Mucosa of rectum (tissue), 2 donors: ENCODE data around the gene ARSB.

Source experiments
- H3K27ac ChIP-seq, 2 donors: one replicate each; pipeline ENCODE4 v1.7.0; 2013; ENCODE audit warnings: inconsistent platforms in 2 of 2, low read depth in 2 of 2, low read length in 2 of 2
- H3K27me3 ChIP-seq, 2 donors: one replicate each; pipeline ENCODE4 v1.7.0; 2013; ENCODE audit warnings: low read length in 2 of 2; ENCODE audit not compliant: control insufficient read depth in 2 of 2, insufficient read depth in 2 of 2
- H3K36me3 ChIP-seq, 2 donors: one replicate each; pipeline ENCODE4 v1.7.0; 2013; ENCODE audit warnings: low read length in 2 of 2; ENCODE audit not compliant: control insufficient read depth in 2 of 2, insufficient read depth in 2 of 2
- H3K4me1 ChIP-seq, 2 donors: one replicate each; pipeline ENCODE4 v1.7.0; 2013; ENCODE audit warnings: low read length in 2 of 2, mild to moderate bottlenecking in 1 of 2; ENCODE audit not compliant: control insufficient read depth in 2 of 2, insufficient read depth in 2 of 2
- H3K4me3 ChIP-seq, 2 donors: one replicate each; pipeline ENCODE4 v1.7.0; 2013; ENCODE audit warnings: low read length in 2 of 2
- H3K9ac ChIP-seq, 2 donors: one replicate each; pipeline ENCODE4 v1.7.0; 2013; ENCODE audit warnings: low read length in 2 of 2, low read depth in 1 of 2, mild to moderate bottlenecking in 1 of 2
- H3K9me3 ChIP-seq, 2 donors: one replicate each; pipeline ENCODE4 v1.7.0; 2013; ENCODE audit warnings: low read length in 2 of 2; ENCODE audit not compliant: control insufficient read depth in 2 of 2
- donor health status: healthy.
- donor health status: Normal muscosa, but diverticular disease.

The ARSB gene

GRCh38 chr5:78985116-78985724 lies at the start of gene ARSB:
ARSB (minus strand) TSS chr5:78985310; CDS start chr5:78985248, 62 bp downstream.
- Histone ChIP-seq H3K4me1 (peaks cover 15 to 16% of the 10 kb centered on the region in 2 donors), H3K27me3 (no peaks in the 10 kb centered on the region), H3K9ac (peak within 1 kb of the TSS; percentile 80 to 86), H3K27ac (peak within 1 kb of the TSS; percentile 93 to 96), H3K36me3 (no peaks in the 10 kb centered on the region), H3K4me3 (peak within 1 kb of the TSS; percentile 80 to 89), H3K9me3 (no peaks in the 10 kb centered on the region)

DNA sequence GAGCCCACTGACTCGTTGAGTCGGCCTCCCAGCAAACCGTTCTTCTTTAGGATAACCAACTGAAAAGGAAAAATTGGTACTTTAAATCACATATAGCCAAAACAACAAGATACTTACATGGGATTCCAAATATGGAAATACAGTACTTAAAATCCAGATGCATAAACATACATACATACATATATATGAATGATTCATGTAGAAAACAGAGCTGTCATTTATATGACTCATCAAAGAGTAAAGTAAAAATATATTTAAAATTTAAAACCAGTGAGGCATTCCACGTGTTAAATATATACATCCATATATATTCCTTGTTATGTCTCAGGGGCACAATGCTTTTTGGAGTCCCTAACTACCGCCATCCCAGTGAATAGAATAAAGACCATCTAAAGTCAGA lies 47.7 kb upstream of the ARSB start:
- Histone ChIP-seq H3K4me3 (no peak overlapping the region), H3K9ac (no peak overlapping the region), H3K9me3 (no peaks in the 10 kb centered on the region), H3K27me3 (no peaks in the 10 kb centered on the region), H3K27ac (no peak overlapping the region), H3K36me3 (no peaks in the 10 kb centered on the region), H3K4me1 (no peaks in the 10 kb centered on the region)

GRCh38 chr5:79032031-79032695 lies 47.1 kb upstream of the ARSB start:
- H3K4me3 ChIP-seq, result no peak overlapping the region
- H3K36me3 ChIP-seq, result no peaks in the 10 kb centered on the region
- H3K27me3 ChIP-seq, result peaks cover 0 to 2% of the 10 kb centered on the region in 2 donors
- H3K9ac ChIP-seq, result no peak overlapping the region
- H3K27ac ChIP-seq, result no peak overlapping the region
- H3K4me1 ChIP-seq, result no peaks in the 10 kb centered on the region
- H3K9me3 ChIP-seq, result no peaks in the 10 kb centered on the region

DNA sequence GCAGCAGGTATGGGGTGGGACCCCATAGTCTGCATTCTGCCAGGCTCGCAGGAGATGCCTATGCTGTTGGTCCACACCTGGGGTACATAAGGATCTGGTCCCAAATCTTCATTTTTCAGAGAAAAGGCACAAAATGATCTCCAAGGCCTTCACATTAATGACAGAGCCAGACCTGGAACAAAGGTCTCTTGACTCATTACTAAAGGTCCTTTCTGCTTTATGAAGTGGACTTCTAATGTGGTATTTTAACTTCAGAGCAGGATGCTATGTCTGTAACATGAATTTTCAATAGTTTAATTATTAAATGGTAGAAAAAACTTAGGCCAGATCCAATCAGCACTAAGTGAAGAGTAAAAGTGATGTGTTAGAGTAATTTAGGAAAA lies 46.4 kb upstream of the ARSB start:
- H3K27ac ChIP-seq, result no peak overlapping the region
- H3K9me3 ChIP-seq, result no peaks in the 10 kb centered on the region
- no peak overlapping the region for H3K9ac ChIP-seq
- H3K36me3 ChIP-seq, result no peaks in the 10 kb centered on the region
- H3K4me3 ChIP-seq, result no peak overlapping the region
- peaks cover 0 to 2% of the 10 kb centered on the region in 2 donors for H3K27me3 ChIP-seq
- H3K4me1 ChIP-seq, result no peaks in the 10 kb centered on the region

GRCh38 chr5:79030663-79031484 lies 45.8 kb upstream of the ARSB start:
- Histone ChIP-seq H3K9me3 (no peaks in the 10 kb centered on the region), H3K27ac (no peak overlapping the region), H3K4me1 (no peaks in the 10 kb centered on the region), H3K9ac (no peak overlapping the region), H3K4me3 (no peak overlapping the region), H3K36me3 (no peaks in the 10 kb centered on the region), H3K27me3 (peaks cover 0 to 2% of the 10 kb centered on the region in 2 donors)

- peaks cover 0 to 7% of the 10 kb centered on the region in 2 donors for H3K4me1 ChIP-seq
- peaks cover 0 to 2% of the 10 kb centered on the region in 2 donors for H3K27me3 ChIP-seq
- H3K9ac ChIP-seq, result no peak overlapping the region
- no peak overlapping the region for H3K27ac ChIP-seq
- peak overlapping the region; percentile 46 to 47 for H3K4me3 ChIP-seq
- H3K36me3 ChIP-seq, result no peaks in the 10 kb centered on the region
- no peaks in the 10 kb centered on the region for H3K9me3 ChIP-seq
These were observed 40.0 kb upstream of the ARSB start for GRCh38 chr5:79025054-79025472.

GRCh38 chr5:79023947-79024346 lies 38.8 kb upstream of the ARSB start:
- no peaks in the 10 kb centered on the region for H3K9me3 ChIP-seq
- no peak overlapping the region for H3K27ac ChIP-seq
- H3K9ac ChIP-seq, result no peak overlapping the region
- peaks cover 0 to 7% of the 10 kb centered on the region in 2 donors for H3K4me1 ChIP-seq
- H3K36me3 ChIP-seq, result no peaks in the 10 kb centered on the region
- no peak overlapping the region for H3K4me3 ChIP-seq
- peaks cover 0 to 2% of the 10 kb centered on the region in 2 donors for H3K27me3 ChIP-seq

DNA sequence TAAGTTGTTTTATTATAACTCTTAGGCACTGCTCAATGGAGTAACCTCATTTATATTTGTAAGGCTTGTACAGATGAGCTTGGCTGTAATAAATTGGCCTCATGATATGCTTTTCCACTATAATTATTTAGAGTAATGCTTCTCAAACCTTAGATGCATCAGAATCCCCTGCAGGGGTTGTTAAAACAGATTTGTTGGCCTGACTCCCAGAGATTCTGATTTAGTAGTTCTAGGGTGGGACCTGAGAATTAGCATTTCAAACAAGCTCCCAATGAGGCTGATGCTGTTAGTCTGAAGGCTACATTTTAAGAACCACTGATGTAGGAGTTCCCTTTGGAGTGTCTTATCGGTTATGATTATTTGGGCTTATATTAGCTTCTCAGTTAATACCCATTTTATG lies 38.2 kb upstream of the ARSB start:
- Histone ChIP-seq H3K27me3 (peaks cover 0 to 2% of the 10 kb centered on the region in 2 donors), H3K9ac (no peak overlapping the region), H3K4me1 (peaks cover 0 to 7% of the 10 kb centered on the region in 2 donors), H3K9me3 (no peaks in the 10 kb centered on the region), H3K4me3 (no peak overlapping the region), H3K36me3 (no peaks in the 10 kb centered on the region), H3K27ac (no peak overlapping the region)

- Histone ChIP-seq H3K27me3 (peaks cover 0 to 2% of the 10 kb centered on the region in 2 donors), H3K27ac (no peak overlapping the region), H3K9ac (no peak overlapping the region), H3K4me3 (no peak overlapping the region), H3K36me3 (no peaks in the 10 kb centered on the region), H3K9me3 (no peaks in the 10 kb centered on the region), H3K4me1 (peaks cover 0 to 7% of the 10 kb centered on the region in 2 donors)
These were observed 37.7 kb upstream of the ARSB start for GRCh38 chr5:79022771-79023170.

GRCh38 chr5:79021753-79022152 lies 36.6 kb upstream of the ARSB start:
- Histone ChIP-seq H3K27me3 (no peaks in the 10 kb centered on the region), H3K36me3 (no peaks in the 10 kb centered on the region), H3K4me3 (no peak overlapping the region), H3K27ac (no peak overlapping the region), H3K9ac (no peak overlapping the region), H3K9me3 (no peaks in the 10 kb centered on the region), H3K4me1 (peaks cover 0 to 7% of the 10 kb centered on the region in 2 donors)
